Left ventricle myocardium inferior (tissue), 1 donor: ENCODE measurements around the gene BCL7C. TPM values are rescaled to one million over a fixed set of nuclear protein-coding genes. Genes with fewer than 3 reads are reported as not detected.

Experiments
- DNase-seq: peaks from one replicate; pipeline ENCODE4 v3.0.0-alpha.2; 2020
- H3K27ac ChIP-seq: fragments of 200-600 bp; replicated peaks from 2 replicates; pipeline ENCODE4 v1.8.0; 2021
- H3K27me3 ChIP-seq: fragments of 200-600 bp; 2 replicates; pipeline ENCODE4 v1.8.0; 2021; ENCODE audit warnings: low read depth
- H3K36me3 ChIP-seq: fragments of 200-600 bp; 2 replicates; pipeline ENCODE4 v1.8.0; 2021
- H3K4me1 ChIP-seq: fragments of 200-600 bp; 2 replicates; pipeline ENCODE4 v1.8.0; 2021
- H3K4me3 ChIP-seq: fragments of 200-600 bp; 2 replicates; pipeline ENCODE4 v1.8.0; 2021; ENCODE audit warnings: mild to moderate bottlenecking, moderate library complexity
- H3K9me3 ChIP-seq: fragments of 200-600 bp; replicated peaks from 2 replicates; pipeline ENCODE4 v1.8.0; 2021
- CTCF ChIP-seq: fragments of 200-600 bp; IDR thresholded peaks from 2 replicates; pipeline ENCODE4 v1.8.0; 2021; ENCODE audit warnings: antibody characterized with exemption, mild to moderate bottlenecking, borderline replicate concordance
- intact Hi-C: fragments of 100-400 bp; cut with micrococcal nuclease; formaldehyde crosslinking; loops from one replicate; pipeline ENCODE4 v1.11.0; 2022
- total RNA-seq: library from RNA; stranded (reverse); fragmentation: NEBNext Ultra II Directional; extraction: Animal tissue kit (Norgen Biotek cat#: 25700); gene quantifications from one replicate; pipeline ENCODE4 v1.2.1, GENCODE V29; 2021
- donor health status: DM: no; HTN: yes; CAD: no; lungs with severe emphysema.

Gene BCL7C
- total RNA-seq, 1 donor from 2014 or later = 25.2 TPM

DNA sequence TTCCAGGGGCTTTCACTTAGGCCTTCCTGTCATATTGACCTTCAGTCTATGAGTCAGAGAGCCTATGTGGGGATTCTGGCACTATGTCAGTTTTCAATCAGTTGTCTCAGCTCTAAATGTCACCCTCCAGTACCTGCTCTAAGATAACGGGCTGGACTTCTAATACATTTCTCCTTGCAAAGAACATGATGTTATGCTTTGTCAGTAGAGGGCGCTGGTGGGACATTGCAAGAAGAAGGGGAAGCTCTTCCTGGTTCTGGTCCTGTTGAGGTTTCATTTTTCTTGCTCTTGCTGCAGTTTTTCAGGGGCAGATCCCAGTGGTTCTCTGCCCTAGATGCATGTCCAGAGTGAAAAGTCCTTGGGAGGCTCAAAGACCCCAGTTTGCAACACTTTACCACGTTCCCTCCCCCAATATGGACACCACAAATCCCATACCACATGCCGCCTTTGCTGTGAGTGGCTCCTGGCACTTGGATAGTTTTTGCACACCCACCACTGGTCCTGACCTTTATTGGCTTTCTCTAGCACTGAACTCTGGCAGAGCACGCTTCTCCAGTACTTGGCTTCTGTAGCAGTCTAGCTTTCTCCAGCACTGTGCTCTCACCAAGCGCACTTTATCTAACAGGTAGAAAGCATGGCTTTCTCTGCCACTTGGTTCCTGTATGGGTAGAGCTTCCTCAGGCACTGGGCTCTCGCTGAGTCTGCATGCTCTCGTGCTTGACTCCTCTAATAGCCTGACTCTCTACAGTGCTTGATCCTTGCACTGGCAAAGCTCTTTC is 49.0 kb downstream of the BCL7C start:
- Histone ChIP-seq H3K36me3 (no peaks in the 10 kb centered on the region), H3K4me1 (peaks cover 27% of the 10 kb centered on the region), H3K27ac (peak overlapping the region; percentile 78), H3K9me3 (no peaks in the 10 kb centered on the region), H3K4me3 (peak overlapping the region; percentile 48), H3K27me3 (no peaks in the 10 kb centered on the region)
- intact Hi-C loops = loop anchor here (10.0 kb wide), 1 partner anchor 60 kb away; no protein-coding TSS in a partner anchor
- TF ChIP-seq CTCF = peak; percentile 89
- no peak for DNase-seq

- H3K4me3 ChIP-seq = no peak overlapping the region
- intact Hi-C loops = loop anchor here (10.0 kb wide), 1 partner anchor 60 kb away; no protein-coding TSS in a partner anchor
- H3K27ac ChIP-seq = peak overlapping the region; percentile 78
These were observed 49.6 kb downstream of the BCL7C start for GRCh38 chr16:30844346-30844670.

DNA sequence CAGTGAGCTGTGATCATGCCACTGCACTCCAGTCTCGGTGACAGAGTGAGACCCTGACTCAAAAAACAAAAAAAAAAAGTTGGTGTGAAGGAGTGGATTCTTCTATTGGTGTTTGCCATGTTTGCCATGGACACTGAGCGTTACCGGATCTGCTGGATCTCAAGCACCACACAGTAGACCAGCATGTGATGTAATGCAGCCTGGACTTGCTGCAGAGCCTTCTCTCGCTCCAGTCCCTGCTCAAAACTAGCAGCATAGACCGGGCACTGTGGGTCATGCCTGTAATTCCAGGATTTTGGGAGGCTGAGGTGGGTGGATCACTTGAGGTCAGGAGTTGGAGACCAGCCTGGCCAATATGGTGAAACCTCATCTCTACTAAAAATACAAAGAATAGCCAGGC is 50.4 kb downstream of the BCL7C start:
- DNase-seq = no peak
- no peaks in the 10 kb centered on the region for H3K27me3 ChIP-seq
- no peak overlapping the region for H3K4me3 ChIP-seq
- intact Hi-C loops = loop anchor here (10.0 kb wide), 1 partner anchor 61 kb away; no protein-coding TSS in a partner anchor
- no peaks in the 10 kb centered on the region for H3K36me3 ChIP-seq
- H3K4me1 ChIP-seq = peaks cover 27% of the 10 kb centered on the region
- TF ChIP-seq CTCF = no peak
- H3K9me3 ChIP-seq = no peaks in the 10 kb centered on the region
- no peak overlapping the region for H3K27ac ChIP-seq

More at GRCh38 chr16:30844346-30844670, 49.6 kb downstream of the BCL7C start:
- no peaks in the 10 kb centered on the region for H3K36me3 ChIP-seq
- no peak for TF ChIP-seq CTCF
- H3K27me3 ChIP-seq = no peaks in the 10 kb centered on the region
- H3K4me1 ChIP-seq = peaks cover 27% of the 10 kb centered on the region
- DNase-seq = no peak
- H3K9me3 ChIP-seq = no peaks in the 10 kb centered on the region

DNA sequence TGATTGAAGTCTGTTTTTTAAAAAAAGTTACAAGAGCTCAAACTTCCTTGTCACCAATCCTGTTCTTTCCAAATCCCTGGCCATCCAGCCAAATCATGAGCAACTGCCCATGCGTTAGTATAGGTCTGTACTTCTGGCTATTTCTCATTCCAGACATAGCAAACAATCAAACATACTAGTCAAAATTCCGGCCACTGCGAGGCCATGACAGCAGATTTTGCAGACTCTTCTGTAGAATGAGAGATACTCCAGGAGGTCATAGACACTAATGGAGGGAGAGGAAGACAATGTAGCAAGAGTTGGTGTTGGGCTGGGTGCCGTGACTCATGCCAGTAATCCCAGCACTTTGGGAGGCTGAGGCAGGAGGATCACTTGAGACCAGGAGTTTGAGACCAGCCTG is 50.9 kb downstream of the BCL7C start:
- Histone ChIP-seq H3K4me1 (peaks cover 27% of the 10 kb centered on the region), H3K9me3 (no peaks in the 10 kb centered on the region), H3K4me3 (no peak overlapping the region), H3K27ac (no peak overlapping the region), H3K27me3 (no peaks in the 10 kb centered on the region), H3K36me3 (no peaks in the 10 kb centered on the region)
- no peak for DNase-seq
- TF ChIP-seq CTCF = no peak
- intact Hi-C loops = loop anchor here (10.0 kb wide), 1 partner anchor 62 kb away; no protein-coding TSS in a partner anchor

- intact Hi-C loops = loop anchor here (10.0 kb wide), 1 partner anchor 63 kb away; no protein-coding TSS in a partner anchor
- no peaks in the 10 kb centered on the region for H3K36me3 ChIP-seq
- H3K27ac ChIP-seq = no peak overlapping the region
- peaks cover 22% of the 10 kb centered on the region for H3K4me1 ChIP-seq
- no peaks in the 10 kb centered on the region for H3K27me3 ChIP-seq
- DNase-seq = no peak
- no peaks in the 10 kb centered on the region for H3K9me3 ChIP-seq
- TF ChIP-seq CTCF = no peak
- H3K4me3 ChIP-seq = no peak overlapping the region
These were observed 52.5 kb downstream of the BCL7C start for GRCh38 chr16:30841332-30841731.
